HG03045 (cell line): ENCODE data around the gene P2RX4.
"Not testable (repeated sequence)": the region's sequence is repeated elsewhere in the genome, so short reads cannot be mapped to it uniquely, and the experiment has no call there.

Source experiments
- ATAC-seq: cut with Tn5 transposase; IDR thresholded peaks from one replicate; pipeline ENCODE4 v1.9.1; 2021; ENCODE audit warnings: mild to moderate bottlenecking, moderate library complexity; ENCODE audit not compliant: unreplicated experiment

P2RX4 gene

DNA sequence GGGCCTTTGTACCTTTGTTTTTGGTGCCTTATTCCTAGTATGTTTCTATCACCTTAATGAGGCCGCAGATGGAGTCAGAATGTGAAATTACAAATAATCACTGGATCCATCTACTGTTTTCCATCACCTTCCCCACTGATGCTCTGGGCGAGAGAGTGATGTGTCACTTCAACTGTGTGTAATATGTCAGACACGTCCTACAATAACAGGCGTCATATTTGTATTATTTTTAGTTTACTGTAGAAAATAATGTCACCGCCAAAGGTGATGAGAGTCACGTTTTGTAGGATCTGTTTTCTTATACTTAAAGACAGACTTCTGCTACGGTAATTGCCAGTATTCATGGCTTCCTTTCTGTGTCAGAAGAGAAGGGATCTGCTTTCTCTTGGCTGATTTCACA, 22.4 kb upstream of the P2RX4 start:
- no peak for ATAC-seq

DNA sequence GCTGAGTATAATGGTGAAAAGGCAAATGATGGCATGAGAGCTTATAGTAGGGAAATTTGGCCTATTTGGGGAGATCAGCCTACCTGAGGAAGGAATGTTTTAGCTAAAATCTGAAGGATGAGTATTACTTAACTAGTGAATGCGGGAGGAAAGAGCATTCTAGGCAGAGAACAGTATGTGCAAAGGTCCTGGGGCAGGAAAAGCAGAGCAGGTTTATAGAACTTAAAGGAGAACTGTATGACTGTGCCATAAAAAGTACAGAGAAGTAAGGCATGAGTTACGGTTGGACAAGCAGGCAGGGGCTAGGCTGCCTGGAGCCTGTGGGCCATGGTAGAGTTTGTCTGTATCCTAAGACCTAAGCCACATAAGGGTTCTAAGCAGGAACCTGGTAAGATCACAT, 21.7 kb upstream of the P2RX4 start:
- no peak for ATAC-seq

DNA sequence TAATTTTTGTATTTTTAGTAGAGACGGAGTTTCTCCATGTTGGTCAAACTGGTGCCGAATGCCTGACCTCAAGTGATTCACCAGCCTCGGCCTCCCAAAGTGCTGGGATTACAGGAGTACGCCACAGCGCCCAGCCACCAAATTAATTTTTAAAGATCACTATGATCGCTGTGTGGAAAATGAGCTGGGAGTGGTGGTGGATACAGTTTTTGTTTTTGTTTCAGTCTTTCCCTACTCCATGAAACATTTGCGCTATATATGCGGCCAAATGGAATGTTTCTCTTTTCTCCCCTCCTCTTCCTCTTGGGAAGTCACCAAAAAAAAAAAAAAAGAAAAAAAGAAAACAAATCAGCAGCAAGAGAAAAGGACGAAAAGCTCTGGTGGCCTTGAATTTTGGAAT, 20.8 kb upstream of the P2RX4 start:
- ATAC-seq, result no peak

DNA sequence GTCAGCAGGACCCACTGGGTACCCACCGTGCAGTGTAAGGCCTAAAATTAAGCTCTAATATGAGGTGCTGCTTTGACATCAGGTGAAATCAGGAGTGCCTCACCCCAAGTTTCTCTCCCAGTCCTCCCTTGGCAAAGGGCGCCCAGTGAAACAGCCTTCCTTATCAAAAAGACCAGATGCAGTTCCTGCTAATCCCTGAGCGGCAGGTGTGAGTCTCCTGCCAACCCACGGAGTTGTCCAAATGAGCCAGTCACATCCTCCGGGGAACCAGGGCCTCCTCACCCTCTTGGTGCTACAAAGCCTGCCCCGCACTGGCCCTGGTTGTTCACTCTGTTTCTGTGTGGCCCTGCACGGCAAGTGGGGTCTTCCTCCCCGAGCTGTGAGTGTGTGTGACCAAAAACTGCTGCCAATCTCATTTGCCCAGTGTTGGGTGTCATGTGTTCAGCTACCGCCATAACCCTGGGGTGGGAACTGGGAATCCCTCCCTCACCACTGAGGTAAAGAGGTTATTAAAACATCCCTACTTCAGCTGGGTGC, 20.2 kb upstream of the P2RX4 start:
- ATAC-seq, result no peak

DNA sequence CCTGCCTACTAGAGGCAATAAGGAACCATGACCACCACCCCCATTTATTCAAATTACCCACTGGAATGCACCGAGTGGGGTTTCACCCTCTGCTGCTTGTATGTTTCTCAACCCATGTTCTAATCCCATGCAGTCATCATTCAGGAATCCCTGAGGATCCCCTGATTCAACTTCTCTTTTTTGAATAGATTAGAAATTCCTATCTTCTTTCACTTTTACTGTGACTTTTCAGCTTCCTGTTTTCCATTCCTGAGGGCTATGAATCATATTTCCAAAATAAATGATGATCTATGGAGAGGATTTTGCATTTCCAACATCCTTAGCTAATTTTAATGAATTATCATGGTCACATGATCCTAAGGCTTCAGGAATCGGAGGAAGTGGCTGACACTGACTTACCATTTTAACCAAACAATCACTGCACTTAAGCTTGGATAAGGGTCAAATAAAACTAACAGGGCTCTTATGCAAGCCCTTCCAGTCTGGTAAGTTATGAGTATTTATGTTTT, 19.4 kb upstream of the P2RX4 start:
- no peak for ATAC-seq

DNA sequence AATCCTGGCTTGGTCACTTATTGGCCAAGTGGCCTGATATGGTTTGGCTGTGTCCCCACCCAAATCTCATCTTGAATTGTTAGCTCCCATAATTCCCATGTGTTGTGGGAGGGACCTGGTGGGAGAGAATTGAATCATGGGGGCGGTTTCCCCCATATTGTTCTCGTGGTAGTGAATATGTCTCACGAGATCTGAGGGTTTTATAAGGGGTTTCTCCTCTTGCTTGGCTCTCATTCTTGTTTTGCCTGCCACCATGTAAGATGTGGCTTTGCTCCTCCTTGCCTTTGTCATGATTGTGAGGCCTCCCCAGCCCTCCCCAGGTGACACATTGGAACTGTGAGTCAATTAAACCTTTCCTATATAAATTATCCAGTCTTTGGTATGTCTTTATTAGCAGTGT, 18.8 kb upstream of the P2RX4 start:
- no peak for ATAC-seq

DNA sequence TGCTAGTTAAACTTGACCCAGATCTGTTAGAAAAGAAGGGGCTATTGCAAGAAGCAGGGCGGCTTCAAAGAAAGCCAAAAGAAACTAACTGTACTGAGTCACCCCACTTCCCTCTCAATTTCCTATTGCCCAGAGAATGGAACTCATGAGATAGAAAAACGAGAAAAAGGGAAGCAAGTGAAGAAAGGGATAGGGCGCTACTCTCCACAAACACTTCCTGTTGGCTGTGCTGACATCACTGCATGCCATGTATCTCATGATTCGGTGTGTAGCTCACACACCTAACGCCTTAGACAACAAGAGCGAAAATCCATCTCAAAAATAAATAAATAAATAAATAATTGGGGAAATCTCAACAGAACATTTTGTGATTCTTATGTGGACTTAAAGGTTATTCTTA, 13.0 kb upstream of the P2RX4 start:
- no peak for ATAC-seq

DNA sequence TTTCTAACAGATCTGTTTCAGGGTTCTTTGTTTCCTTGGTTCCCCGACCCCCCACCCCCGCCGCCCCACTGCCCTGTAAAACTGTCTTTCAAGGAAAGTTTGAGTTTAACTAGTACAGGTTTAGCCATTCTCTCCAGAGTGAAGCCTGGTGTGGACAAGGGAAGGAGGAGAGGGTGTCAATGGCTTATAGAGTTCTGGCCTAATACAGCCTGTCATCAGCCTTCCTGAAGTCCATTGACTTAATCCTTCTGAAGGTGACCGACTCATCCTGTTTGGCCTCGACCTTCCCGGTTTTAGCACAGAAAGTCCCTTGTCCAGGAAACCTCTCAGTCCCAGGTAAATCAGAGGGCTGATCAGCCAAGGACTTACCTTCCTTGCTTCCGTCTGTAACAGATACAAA, 11.0 kb upstream of the P2RX4 start:
- no peak for ATAC-seq

DNA sequence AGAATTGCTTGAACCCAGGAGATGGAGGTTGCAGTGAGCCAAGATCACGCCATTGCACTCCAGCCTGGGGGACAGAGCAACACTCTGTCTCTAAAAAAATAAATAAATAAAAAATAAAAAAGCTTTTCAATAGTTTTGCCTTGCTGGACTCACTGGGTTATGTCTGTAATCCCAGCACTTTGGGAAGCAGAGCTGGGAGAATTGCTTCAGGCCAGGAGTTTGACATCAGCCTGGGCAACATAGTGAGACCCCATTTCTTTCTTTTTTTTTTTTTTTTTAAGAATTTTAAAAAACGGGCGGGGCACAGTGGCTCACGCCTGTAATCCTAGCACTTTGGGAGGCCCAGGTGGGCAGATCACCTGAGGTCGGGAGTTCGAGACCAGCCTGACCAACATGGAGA, 8.8 kb upstream of the P2RX4 start:
- not testable (repeated sequence) for ATAC-seq

DNA sequence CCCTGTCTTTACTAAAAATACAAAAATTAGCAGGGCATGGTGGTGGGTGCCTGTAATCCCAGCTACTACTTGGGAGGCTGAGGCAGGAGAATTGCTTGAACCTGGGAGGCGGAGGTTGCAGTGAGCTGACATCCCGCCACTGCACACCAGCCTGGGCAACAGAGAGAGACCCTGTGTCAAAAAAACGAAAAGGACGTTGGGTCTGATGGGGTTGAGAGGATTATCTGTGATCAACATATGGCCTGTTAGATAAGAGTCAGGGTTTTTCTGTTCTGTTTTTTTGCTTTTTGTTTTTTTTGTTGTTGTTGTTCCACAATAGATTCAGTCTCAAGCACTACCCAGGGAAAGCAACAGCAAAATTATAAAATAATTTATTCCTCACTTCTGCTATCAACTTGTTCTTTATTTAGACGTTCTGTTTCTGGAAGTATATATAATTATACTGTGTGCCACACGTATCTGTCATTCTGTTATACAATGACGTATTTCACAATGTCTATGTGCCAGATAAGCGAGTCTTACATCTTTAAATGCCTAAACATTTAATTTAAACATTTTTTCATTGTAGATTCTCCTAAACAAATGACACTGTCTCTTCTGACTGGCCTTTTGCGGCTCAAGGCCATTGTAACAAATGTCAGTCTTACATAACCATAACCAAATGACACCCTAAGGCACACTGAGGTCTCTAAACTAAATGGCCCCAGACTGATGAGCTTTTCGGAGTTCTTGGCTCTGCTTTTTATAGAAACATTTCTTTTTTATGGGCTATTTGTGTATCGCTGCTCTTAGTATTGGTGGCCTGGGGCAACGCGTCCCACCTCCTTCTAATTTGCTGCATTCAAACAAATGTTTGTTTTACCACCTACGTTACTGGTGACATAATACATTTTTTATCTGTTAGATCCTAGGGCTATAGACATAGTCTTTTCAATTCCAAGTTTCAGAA, 7.2 kb upstream of the P2RX4 start:
- no peak for ATAC-seq

DNA sequence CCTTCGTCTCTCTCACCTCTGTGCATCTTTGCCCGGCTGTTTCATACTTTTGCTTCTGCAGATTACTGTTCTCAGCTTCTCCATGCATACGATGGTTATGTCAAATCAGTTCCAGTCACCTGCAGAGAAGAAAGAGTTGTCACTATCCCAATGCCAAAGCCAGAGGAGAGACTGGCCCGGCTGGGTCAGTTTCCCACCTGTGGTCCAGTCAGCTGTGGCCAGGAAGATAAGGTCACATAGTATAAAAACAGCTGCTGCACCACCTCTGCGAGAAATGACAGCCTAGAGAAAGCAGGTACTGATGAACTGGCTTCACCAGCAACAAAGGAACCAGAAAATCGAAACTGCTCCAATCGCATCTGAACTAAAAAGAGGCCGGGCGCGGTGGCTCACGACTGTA, 6.4 kb upstream of the P2RX4 start:
- ATAC-seq, result no peak

DNA sequence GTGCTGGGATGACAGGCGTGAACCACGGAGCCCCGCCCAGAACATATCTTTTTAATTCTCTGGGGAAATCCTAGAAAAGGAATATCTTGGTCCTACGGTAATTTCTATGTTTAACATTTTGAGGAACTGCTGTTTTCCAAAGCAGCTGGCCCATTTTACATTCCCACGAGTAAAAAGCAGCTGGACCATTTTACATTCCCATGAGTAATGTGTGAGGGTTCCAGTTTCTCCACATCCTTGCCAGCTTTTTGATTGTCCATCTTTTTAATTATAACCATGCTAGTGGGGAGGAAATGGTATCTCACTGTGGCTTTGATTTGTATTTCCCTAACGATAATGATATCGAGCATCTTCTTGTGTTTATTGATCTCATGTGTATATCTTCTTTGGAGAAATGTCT, 4.4 kb upstream of the P2RX4 start:
- no peak for ATAC-seq

DNA sequence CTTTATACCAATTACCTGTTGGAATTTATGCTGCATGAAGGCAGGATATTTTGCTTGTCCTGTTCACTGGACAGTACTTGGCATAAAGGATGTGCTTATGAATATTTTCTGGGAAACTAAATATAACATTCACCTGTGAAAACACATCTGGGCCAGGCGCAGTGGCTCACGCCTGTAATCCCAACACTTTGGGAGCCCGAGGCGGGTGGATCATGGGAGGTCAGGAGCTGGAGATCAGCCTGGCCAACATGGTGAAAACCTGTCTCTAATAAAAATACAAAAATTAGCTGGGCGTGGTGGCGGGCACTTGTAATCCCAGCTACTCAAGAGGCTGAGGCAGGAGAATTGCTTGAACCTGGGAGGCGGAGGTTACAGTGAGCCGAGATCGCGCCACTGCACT, 1.4 kb upstream of the P2RX4 start:
- ATAC-seq, result not testable (repeated sequence)

DNA sequence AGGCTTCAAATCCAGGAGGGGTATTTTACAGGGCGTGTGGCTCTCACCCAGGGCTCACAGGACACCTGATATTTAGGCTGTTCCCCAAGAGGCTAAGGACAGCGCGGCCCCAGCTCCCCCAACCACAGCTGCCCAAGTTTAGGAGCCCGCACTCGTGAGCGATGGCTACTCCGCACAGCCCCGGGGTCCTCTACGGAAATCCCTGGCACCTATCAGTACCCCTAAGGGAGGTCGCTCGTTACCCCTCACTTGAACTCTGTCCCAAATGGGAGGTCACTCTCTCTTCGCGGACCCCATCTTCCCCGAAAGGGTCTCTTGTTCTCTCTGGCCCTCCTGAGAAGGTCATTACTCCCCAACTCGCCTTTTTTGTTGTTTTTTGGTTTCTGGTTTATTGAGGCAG, 708 bp upstream of the P2RX4 start:
- no peak for ATAC-seq

DNA sequence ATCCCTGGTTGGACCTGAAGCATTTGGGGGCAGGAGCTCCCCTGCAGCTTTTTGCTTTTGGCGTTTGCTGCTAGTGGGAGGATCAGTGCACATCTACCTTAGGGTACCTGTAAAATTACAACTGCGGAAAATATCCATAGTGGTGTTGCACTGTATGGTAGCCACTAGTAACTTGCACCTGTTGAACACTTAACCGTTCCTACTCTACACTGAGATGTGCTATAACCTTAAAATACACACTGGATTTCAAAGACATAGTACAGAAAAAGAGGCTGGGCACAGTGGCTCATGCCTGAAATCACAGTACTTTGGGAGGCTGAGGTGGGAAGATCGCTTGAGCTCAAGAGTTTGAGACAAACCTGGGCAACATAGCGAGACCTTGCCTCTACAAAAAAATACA, 2.9 kb downstream of the P2RX4 start:
- no peak for ATAC-seq

DNA sequence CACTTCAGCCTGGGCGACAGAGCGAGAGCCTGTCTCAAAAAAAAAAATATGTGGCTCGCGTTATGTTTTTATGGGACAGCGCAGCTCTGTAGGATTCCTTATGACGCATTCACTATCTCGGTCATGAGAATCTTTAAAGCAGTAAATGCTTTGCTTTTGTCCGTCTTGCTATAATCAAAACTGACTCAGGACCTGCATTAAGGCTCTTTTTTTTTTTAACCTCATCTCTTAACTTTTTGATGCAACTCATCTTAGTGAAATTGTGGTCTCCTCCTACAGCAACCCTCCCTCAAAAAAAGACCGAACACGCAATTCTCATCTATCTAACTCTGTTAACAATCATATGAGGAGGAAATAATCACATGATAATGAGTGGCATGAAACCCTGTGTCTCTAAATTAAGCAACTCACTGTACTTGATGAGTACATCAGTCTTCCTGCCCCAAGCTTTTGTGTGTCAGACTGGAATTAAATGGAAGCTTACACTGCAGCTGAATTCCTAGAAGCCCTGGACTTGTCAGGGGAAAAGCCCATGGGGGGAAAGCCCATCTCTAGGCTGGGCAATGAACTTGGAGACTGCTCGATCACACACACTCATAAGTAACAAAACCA, 4.3 kb downstream of the P2RX4 start:
- no peak for ATAC-seq

DNA sequence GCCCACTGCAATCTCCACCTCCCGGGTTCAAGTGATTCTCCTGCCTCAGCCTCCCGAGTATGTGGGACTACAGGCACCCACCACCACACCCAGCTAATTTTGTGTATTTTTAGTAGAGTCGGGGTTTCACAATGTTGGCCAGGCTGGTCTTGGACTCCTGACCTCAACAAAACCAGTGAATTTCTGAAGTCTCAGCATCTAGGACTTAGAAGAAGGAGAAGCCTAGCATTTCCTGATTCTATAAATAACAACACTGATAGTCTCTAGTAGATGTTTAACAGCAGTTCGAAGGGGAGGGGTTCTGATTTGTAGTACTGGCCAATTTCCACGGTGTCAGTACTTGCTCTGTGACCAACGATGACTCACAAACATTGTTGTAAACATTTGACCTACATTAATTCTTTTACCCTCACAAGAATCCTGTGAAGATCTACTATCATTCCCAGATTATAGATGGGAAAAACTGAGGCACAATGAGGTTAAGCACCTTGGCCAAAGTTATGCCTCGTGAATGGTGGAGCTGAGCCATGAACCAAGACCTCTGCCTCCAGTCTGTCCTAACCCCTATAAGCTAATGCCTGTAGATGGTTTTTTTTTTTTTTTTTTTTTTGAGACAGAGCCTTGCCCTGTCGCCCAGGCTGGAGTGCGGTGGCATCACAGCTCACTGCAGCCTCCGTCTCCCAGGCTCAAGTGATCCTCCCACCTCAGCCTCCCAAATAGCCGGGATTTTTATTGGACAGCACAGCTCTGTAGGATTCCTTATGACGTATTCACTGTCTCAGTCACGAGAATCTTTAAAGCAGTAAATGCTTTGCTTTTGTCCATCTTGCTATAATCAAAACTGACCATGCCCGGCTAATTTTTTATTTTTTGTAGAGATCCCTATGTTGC, 5.2 kb downstream of the P2RX4 start:
- no peak for ATAC-seq

DNA sequence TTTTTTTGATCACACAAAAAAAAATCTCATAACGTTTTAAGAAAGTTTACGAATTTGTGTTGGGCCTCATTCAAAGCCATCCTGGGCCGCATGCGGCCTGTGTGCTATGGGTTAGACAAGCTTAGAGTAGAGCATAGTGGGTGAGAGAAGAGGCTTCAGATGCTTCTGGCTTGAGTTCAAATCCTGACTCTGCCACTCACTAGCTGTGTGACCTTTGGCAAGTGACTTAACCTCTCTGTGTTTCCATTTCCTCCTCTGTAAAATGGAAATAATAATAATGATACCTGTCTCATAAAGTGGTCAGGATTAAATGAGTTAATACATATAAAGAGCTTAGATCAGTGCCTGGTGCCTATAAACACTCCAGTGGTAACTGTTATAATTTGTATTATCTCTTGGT, 6.2 kb downstream of the P2RX4 start:
- no peak for ATAC-seq

DNA sequence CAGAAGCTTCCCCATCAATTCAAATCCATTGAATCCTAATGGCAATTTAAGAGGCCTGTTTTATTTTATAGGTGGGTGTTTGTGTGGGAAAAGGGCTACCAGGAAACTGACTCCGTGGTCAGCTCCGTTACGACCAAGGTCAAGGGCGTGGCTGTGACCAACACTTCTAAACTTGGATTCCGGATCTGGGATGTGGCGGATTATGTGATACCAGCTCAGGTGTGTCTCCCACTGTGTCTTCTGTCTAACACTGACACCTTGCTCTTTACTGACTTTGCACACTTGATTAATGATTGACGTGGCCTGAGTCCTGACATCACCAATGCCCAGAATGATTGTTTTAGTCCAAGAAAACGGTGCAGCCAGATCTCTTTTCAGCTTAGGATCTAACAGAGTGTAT, 7.1 kb downstream of the P2RX4 start:
- ATAC-seq, result no peak

DNA sequence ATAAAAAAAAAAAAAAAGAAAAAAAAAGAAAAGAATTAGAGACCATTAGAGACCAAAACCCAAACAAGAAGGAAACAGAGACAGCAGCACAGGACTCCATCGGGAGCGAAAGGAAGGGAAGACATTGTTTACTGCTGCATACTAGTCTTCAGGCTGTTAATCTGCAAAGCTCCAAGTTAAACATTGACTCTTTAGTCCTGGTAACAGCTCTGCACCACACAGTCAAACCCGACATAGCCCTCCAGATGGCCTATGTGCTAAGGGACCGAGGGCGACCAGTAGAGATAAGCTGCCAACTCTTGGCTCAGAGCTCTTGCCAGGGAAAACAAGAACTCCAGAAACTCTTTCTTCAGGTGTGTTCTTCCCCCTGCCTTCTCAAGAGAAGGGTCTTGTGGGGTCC, 7.8 kb downstream of the P2RX4 start:
- ATAC-seq, result no peak
